ENCODE results near the gene YRDC. TPM values are rescaled to one million over a fixed set of nuclear protein-coding genes. Genes with fewer than 3 reads are reported as not detected.

Gene YRDC
- total RNA-seq, 1 donor from 2014 or later = 12.7 TPM

DNA sequence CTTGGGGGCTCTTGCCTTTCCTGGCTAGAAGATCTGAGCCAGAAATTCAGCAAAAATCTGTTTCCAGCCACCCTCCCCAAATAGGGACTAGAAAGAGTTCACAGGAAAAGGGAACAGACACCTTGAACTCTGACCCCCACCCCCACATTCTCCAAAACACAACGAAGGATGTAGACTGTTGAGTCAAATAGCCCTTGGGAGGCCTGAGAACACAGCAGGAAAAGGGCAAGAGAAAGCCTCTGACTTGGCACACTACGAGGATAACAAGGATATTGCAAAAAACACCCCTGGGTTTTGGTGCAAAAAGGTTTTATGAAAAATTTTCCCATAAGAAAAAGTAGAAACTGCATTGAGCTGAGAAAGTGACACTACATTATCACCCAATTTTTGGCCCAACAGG, 1.9 kb upstream of the YRDC start:
- no peak overlapping the region for H3K27ac Mint-ChIP-seq
- no peaks in the 10 kb centered on the region for H3K27me3 Mint-ChIP-seq
- no peak overlapping the region for H3K4me3 Mint-ChIP-seq
- TF ChIP-seq, protein P1, sequence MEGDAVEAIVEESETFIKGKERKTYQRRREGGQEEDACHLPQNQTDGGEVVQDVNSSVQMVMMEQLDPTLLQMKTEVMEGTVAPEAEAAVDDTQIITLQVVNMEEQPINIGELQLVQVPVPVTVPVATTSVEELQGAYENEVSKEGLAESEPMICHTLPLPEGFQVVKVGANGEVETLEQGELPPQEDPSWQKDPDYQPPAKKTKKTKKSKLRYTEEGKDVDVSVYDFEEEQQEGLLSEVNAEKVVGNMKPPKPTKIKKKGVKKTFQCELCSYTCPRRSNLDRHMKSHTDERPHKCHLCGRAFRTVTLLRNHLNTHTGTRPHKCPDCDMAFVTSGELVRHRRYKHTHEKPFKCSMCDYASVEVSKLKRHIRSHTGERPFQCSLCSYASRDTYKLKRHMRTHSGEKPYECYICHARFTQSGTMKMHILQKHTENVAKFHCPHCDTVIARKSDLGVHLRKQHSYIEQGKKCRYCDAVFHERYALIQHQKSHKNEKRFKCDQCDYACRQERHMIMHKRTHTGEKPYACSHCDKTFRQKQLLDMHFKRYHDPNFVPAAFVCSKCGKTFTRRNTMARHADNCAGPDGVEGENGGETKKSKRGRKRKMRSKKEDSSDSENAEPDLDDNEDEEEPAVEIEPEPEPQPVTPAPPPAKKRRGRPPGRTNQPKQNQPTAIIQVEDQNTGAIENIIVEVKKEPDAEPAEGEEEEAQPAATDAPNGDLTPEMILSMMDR (conservative IDR thresholded peaks at IDR 0.05) = no peak
- H3K36me3 Mint-ChIP-seq = no peaks in the 10 kb centered on the region
- DNase-seq (ENCODE audit: extremely low spot score, unreplicated experiment) = no peak
- H3K4me1 Mint-ChIP-seq (ENCODE audit: unreplicated experiment) = peaks cover 15% of the 10 kb centered on the region
- no peaks in the 10 kb centered on the region for H3K9me3 Mint-ChIP-seq

DNA sequence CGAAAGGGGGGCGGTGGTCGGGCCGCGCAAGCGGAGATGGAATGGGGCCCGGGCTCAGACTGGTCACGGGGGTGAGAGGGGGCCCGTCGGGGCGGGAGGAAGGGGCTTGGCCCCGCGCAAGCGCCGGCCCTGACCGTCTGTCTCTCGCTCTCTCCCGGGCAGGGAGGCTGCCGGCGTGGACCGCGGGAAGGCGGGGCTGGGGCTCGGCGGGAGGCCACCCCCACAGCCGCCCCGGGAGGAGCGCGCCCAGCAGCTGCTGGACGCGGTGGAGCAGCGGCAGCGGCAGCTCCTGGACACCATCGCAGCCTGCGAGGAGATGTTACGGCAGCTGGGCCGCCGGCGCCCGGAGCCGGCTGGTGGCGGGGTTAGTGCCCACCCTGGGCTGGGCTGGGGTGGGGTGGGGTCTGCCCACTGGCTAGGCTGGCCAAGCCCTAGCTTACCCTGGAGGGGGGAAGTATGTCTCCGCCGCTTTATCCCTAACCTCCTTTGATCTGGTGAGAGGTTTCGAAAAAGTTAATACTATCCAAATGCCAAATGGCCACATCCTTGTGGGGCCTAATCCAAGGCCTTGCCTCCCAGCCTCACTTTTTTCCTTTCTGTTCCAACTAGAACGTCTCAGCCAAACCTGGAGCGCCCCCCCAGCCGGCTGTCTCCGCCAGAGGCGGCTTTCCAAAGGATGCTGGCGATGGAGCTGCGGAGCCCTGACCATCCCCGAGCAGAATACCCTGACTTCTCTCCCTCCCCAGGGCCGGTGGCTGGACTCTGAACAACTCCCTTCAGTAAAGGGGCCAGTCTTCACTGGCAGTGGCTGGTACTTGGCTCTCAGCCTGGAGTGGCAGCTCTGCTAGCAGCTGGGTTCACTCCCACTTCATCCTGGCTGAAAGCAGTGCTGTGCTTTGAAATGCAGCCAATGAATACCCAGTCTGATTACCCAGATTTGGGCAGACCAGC, 636 bp upstream of the YRDC start:
- peak; percentile 82 for DNase-seq (ENCODE audit: extremely low spot score, unreplicated experiment)
- peak overlapping the region; percentile 94 for H3K27ac Mint-ChIP-seq
- TF ChIP-seq, protein P1 (conservative IDR thresholded peaks at IDR 0.05) = no peak
- peaks cover 15% of the 10 kb centered on the region for H3K4me1 Mint-ChIP-seq (ENCODE audit: unreplicated experiment)
- peaks cover 8% of the 10 kb centered on the region for H3K36me3 Mint-ChIP-seq
- H3K9me3 Mint-ChIP-seq = no peaks in the 10 kb centered on the region
- H3K27me3 Mint-ChIP-seq = no peaks in the 10 kb centered on the region
- peak overlapping the region; percentile 93 for H3K4me3 Mint-ChIP-seq

DNA sequence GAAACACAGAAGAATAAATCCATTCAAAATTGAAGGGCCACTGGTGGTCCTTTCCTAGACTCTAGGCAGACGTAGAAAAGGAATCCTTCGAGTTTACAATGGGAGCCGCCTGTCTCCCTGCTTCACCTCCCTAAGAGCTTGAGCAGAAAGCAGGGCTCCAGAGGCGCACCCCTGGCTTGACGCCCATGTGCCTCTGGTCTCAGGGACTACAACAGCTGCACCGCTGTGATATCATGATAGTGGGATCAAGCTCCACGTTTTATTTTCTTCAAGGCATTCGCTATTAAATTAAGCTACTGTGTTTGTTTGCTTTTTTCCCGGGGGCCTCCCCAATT, 821 bp downstream of the YRDC start:
- peaks cover 15% of the 10 kb centered on the region for H3K4me1 Mint-ChIP-seq (ENCODE audit: unreplicated experiment)
- H3K27me3 Mint-ChIP-seq = no peaks in the 10 kb centered on the region
- no peak for DNase-seq (ENCODE audit: extremely low spot score, unreplicated experiment)
- no peaks in the 10 kb centered on the region for H3K9me3 Mint-ChIP-seq
- peak overlapping the region; percentile 94 for H3K27ac Mint-ChIP-seq
- H3K4me3 Mint-ChIP-seq = peak overlapping the region; percentile 89
- peaks cover 14% of the 10 kb centered on the region for H3K36me3 Mint-ChIP-seq
- TF ChIP-seq, protein P1 (conservative IDR thresholded peaks at IDR 0.05) = no peak

DNA sequence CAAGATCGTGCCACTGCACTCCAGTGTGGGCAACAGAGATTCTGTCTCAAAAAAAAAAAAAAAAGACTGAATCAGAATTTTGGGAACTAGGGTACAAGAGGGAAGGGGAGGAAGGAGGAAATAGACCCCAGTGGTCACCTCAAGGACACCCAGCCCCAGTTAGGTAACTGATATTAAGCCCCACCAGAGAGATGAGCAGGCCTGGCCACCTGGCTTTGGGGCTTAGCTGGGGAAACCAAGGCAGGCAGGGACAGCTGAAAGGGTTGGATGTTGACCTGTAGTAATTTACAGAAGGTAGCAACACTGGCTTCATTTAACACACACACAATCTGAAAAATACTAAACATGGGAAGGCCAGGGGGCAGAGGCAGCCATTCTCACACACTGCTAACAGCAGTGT, 5.6 kb downstream of the YRDC start:
- TF ChIP-seq, protein P1 (conservative IDR thresholded peaks at IDR 0.05) = no peak
- Mint-ChIP-seq H3K27me3 (no peaks in the 10 kb centered on the region), H3K9me3 (no peaks in the 10 kb centered on the region), H3K4me1 (ENCODE audit: unreplicated experiment) (peaks cover 4% of the 10 kb centered on the region), H3K4me3 (no peak overlapping the region), H3K36me3 (peaks cover 18% of the 10 kb centered on the region), H3K27ac (no peak overlapping the region)
- no peak for DNase-seq (ENCODE audit: extremely low spot score, unreplicated experiment)

DNA sequence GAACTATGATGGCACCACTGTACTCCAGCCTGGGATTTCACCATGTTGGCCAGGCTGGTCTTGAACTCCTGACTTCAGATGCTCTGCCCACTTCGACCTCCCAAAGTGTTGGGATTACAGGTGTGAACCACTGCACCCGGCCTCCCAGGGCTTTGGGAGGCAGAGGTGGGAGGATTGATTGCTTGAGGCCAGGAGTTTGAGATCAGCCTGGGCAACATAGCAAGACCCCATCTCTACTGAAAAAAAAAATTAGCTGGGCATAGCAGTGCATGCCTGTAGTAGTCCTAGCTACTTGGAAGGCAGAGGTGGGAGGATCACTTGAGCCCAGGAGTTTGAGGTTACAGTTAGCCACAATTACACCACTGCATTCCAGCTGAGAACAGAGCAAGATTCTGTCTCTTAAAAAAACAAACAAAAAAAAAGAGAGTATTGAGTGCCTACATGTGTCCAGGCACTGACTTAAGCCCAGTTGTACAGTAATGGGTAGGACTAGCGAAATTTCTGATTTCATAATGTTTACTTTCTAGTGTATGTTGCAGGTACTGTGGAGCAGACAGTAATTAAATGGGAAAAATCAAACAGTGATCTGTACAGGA, 10.2 kb downstream of the YRDC start:
- Mint-ChIP-seq H3K36me3 (peaks cover 8% of the 10 kb centered on the region), H3K27me3 (peaks cover 21% of the 10 kb centered on the region), H3K4me1 (ENCODE audit: unreplicated experiment) (no peaks in the 10 kb centered on the region)

More for the DNA sequence above, 10.2 kb downstream of the YRDC start:
- DNase-seq (ENCODE audit: extremely low spot score, unreplicated experiment) = no peak
- H3K9me3 Mint-ChIP-seq = no peaks in the 10 kb centered on the region
- no peak overlapping the region for H3K4me3 Mint-ChIP-seq
- TF ChIP-seq, protein P1 (conservative IDR thresholded peaks at IDR 0.05) = no peak
- H3K27ac Mint-ChIP-seq = no peak overlapping the region
